Esophagus squamous epithelium (tissue), 4 donors: ENCODE measurements around the gene CTNND2.

Experiments
- CTCF ChIP-seq, 6 experiments: fragments of 450-650 bp in 4 of 6; fragments of 200-600 bp in 2 of 6; sonication (generic) in 2 of 6; IDR thresholded peaks; one replicate each; pipeline ENCODE4 v1.5.1; 2016 to 2019; ENCODE audit warnings: antibody characterized with exemption in 6 of 6, mild to moderate bottlenecking in 4 of 6, moderate library complexity in 4 of 6
- POLR2A ChIP-seq, 4 donors: fragments of 450-650 bp; IDR thresholded peaks; one replicate each; pipeline ENCODE4 v1.6.1; 2017; ENCODE audit warnings: antibody characterized with exemption in 4 of 4, mild to moderate bottlenecking in 4 of 4, moderate library complexity in 3 of 4

DNA sequence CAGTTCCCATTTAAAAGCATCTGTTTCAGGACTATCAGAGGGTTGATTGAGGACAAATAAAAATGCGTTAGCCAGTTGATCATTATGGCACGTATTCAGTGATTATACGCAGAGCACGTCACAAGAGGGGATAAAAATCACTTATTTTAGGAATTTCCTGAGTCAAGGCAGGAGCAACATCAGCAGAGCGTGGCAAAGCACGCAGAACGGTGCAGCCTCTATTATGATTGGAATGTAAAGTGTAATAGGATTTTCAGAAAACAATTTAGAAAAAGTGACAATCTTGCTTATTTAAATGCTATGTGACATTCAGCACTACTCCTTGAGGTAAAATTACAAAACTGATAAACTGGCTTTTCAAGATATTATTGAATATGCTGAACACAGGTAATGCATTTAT, 729.7 kb downstream of the CTNND2 start:
- TF ChIP-seq POLR2A (IDR thresholded peaks at IDR 0.05): no peak
- TF ChIP-seq CTCF (IDR thresholded peaks at IDR 0.05): no peak
